SJSA1 (cell line): ENCODE measurements around the gene SLC27A6. TPM values are rescaled to one million over a fixed set of nuclear protein-coding genes. Genes with fewer than 3 reads are reported as not detected.

Experiments
- DNase-seq, 2 experiments: peaks; one replicate each; pipeline ENCODE4 v3.0.0-alpha.2; 2015 to 2020; ENCODE audit warnings: low spot score in 2 of 2, low read depth in 1 of 2
- H3K27ac ChIP-seq: fragments of 250-450 bp; sonication (Bioruptor Pico); 2 replicates; pipeline ENCODE4 v1.5.1; 2020; ENCODE audit warnings: mild to moderate bottlenecking, moderate library complexity
- H3K27me3 ChIP-seq: fragments of 250-450 bp; sonication (Bioruptor Pico); replicated peaks from 2 replicates; pipeline ENCODE4 v1.5.1; 2020; ENCODE audit warnings: mild to moderate bottlenecking, moderate library complexity
- H3K36me3 ChIP-seq: fragments of 250-450 bp; sonication (Bioruptor Pico); 2 replicates; pipeline ENCODE4 v1.5.1; 2020; ENCODE audit warnings: mild to moderate bottlenecking
- H3K4me1 ChIP-seq: fragments of 250-450 bp; sonication (Bioruptor Pico); replicated peaks from 2 replicates; pipeline ENCODE4 v1.6.1; 2021; ENCODE audit warnings: mild to moderate bottlenecking
- H3K4me3 ChIP-seq: fragments of 250-450 bp; sonication (Bioruptor Pico); 2 replicates; pipeline ENCODE4 v1.5.1; 2020; ENCODE audit warnings: mild to moderate bottlenecking
- H3K9me3 ChIP-seq: fragments of 250-450 bp; sonication (Bioruptor Pico); replicated peaks from 2 replicates; pipeline ENCODE4 v1.5.1; 2020; ENCODE audit warnings: mild to moderate bottlenecking
- total RNA-seq: library from RNA; depleted of rRNA; stranded (reverse); fragments of >200 nt; shearing (Covaris generic); gene quantifications from 2 replicates; pipeline ENCODE4 v1.2.3, GENCODE V29; 2014; rRNA removed

The SLC27A6 gene
- total RNA-seq, 1 experiment from 2014 or later = 2.9 TPM

GRCh38 chr5:129082225-129083136 is 117.2 kb downstream of the SLC27A6 start:
- no peaks in the 10 kb centered on the region for H3K27me3 ChIP-seq
- no peaks in the 10 kb centered on the region for H3K4me1 ChIP-seq
- no peaks in the 10 kb centered on the region for H3K9me3 ChIP-seq
- no peak overlapping the region for H3K27ac ChIP-seq
- no peaks in the 10 kb centered on the region for H3K36me3 ChIP-seq
- no peak for DNase-seq
- no peak overlapping the region for H3K4me3 ChIP-seq

Other genes with a start within 250 kb of the SLC27A6 start
- 47.1 and 57.4 TPM in 2 replicates for gene ISOC1, start 129.3 kb downstream of the SLC27A6 start, total RNA-seq